ENCODE data around the gene TBCA. TPM values are rescaled to one million over a fixed set of nuclear protein-coding genes. Genes with fewer than 3 reads are reported as not detected.

TBCA gene
- total RNA-seq, 2 donors from 2014 or later, result 113 to 114 TPM

GRCh38 chr5:77650686-77651085, 125.5 kb downstream of the TBCA start:
- peaks cover 0 to 5% of the 10 kb centered on the region in 2 donors for H3K9me3 ChIP-seq
- peaks cover 0 to 1% of the 10 kb centered on the region in 2 donors for H3K4me1 ChIP-seq
- H3K4me3 ChIP-seq, result no peak overlapping the region
- DNase-seq (ENCODE audit: low spot score), result no peak
- H3K27ac ChIP-seq, result no peak overlapping the region
- TF ChIP-seq CTCF (IDR thresholded peaks at IDR 0.05), result no peak
- peaks cover 0 to 8% of the 10 kb centered on the region in 2 donors for H3K27me3 ChIP-seq
- H3K36me3 ChIP-seq, result no peaks in the 10 kb centered on the region

GRCh38 chr5:77649776-77650175, 126.4 kb downstream of the TBCA start:
- H3K27me3 ChIP-seq, result peaks cover 2 to 11% of the 10 kb centered on the region in 2 donors
- peaks cover 0 to under 1% of the 10 kb centered on the region in 2 donors for H3K9me3 ChIP-seq
- TF ChIP-seq CTCF (IDR thresholded peaks at IDR 0.05), result no peak
- H3K4me1 ChIP-seq, result peaks cover 0 to 9% of the 10 kb centered on the region in 2 donors
- H3K27ac ChIP-seq, result no peak overlapping the region
- no peak for DNase-seq (ENCODE audit: low spot score)
- H3K4me3 ChIP-seq, result no peak overlapping the region
- no peaks in the 10 kb centered on the region for H3K36me3 ChIP-seq

- Histone ChIP-seq H3K27me3 (peaks cover 33 to 46% of the 10 kb centered on the region in 2 donors), H3K4me1 (peaks cover 0 to 20% of the 10 kb centered on the region in 2 donors), H3K9me3 (no peaks in the 10 kb centered on the region), H3K36me3 (no peaks in the 10 kb centered on the region), H3K4me3 (no peak overlapping the region), H3K27ac (no peak overlapping the region)
- no peak for TF ChIP-seq CTCF (IDR thresholded peaks at IDR 0.05)
- DNase-seq (ENCODE audit: low spot score), result no peak
These were observed 130.0 kb downstream of the TBCA start for GRCh38 chr5:77645995-77646639.

GRCh38 chr5:77645158-77645994, 130.8 kb downstream of the TBCA start:
- Histone ChIP-seq H3K9me3 (no peaks in the 10 kb centered on the region), H3K27ac (no peak overlapping the region), H3K36me3 (no peaks in the 10 kb centered on the region), H3K4me3 (no peak overlapping the region), H3K27me3 (peaks cover 41 to 53% of the 10 kb centered on the region in 2 donors), H3K4me1 (peaks cover 0 to 24% of the 10 kb centered on the region in 2 donors)
- no peak for DNase-seq (ENCODE audit: low spot score)
- TF ChIP-seq CTCF (IDR thresholded peaks at IDR 0.05), result peak; percentile 51 to 60

GRCh38 chr5:77644371-77645157, 131.6 kb downstream of the TBCA start:
- H3K9me3 ChIP-seq, result no peaks in the 10 kb centered on the region
- peaks cover 0 to 27% of the 10 kb centered on the region in 2 donors for H3K4me1 ChIP-seq
- no peak for DNase-seq (ENCODE audit: low spot score)
- H3K36me3 ChIP-seq, result no peaks in the 10 kb centered on the region
- no peak for TF ChIP-seq CTCF (IDR thresholded peaks at IDR 0.05)
- H3K27me3 ChIP-seq, result peaks cover 47 to 61% of the 10 kb centered on the region in 2 donors
- H3K27ac ChIP-seq, result no peak overlapping the region
- H3K4me3 ChIP-seq, result no peak overlapping the region
